ENCODE results near the gene IGF2BP1. TPM values are rescaled to one million over a fixed set of nuclear protein-coding genes. Genes with fewer than 3 reads are reported as not detected.
"Not testable (repeated sequence)": the region's sequence is repeated elsewhere in the genome, so short reads cannot be mapped to it uniquely, and the experiment has no call there.

Gene IGF2BP1
- total RNA-seq, 1 donor from 2014 or later = 6.7 TPM

GRCh38 chr17:49089094-49089493 lies 91.9 kb downstream of the IGF2BP1 start:
- no peak for DNase-seq (ENCODE audit: low read depth)

- no peak for DNase-seq (ENCODE audit: low read depth)
These were observed 93.9 kb downstream of the IGF2BP1 start for GRCh38 chr17:49090878-49091594.

GRCh38 chr17:49093131-49093530 lies 95.9 kb downstream of the IGF2BP1 start:
- DNase-seq (ENCODE audit: low read depth) = no peak

- no peak for DNase-seq (ENCODE audit: low read depth)
These were observed 103.4 kb downstream of the IGF2BP1 start for GRCh38 chr17:49100601-49101000.

GRCh38 chr17:49101054-49101534 lies 103.9 kb downstream of the IGF2BP1 start:
- no peak for DNase-seq (ENCODE audit: low read depth)

- not testable (repeated sequence) for DNase-seq (ENCODE audit: low read depth)
These were observed 106.2 kb downstream of the IGF2BP1 start for GRCh38 chr17:49103360-49103759.

- DNase-seq (ENCODE audit: low read depth) = peak; percentile 14
These were observed 107.4 kb downstream of the IGF2BP1 start for GRCh38 chr17:49104511-49105074.

Other genes with a start within 250 kb of the IGF2BP1 start
- not detected in 2 replicates for gene TTLL6, start 180.2 kb upstream of the IGF2BP1 start, total RNA-seq
- 36.8 and 43.0 TPM in 2 replicates for gene CALCOCO2, start 166.3 kb upstream of the IGF2BP1 start, total RNA-seq
- gene ATP5MC1, start 104.6 kb upstream of the IGF2BP1 start, total RNA-seq = 165 and 189 TPM in 2 replicates
- gene UBE2Z, start 89.0 kb upstream of the IGF2BP1 start, total RNA-seq = 69.2 and 71.4 TPM in 2 replicates
- gene SNF8, start 52.5 kb upstream of the IGF2BP1 start, total RNA-seq = 93.2 and 113 TPM in 2 replicates
- gene GIP, start 28.8 kb upstream of the IGF2BP1 start, total RNA-seq = not detected in 2 replicates
- gene B4GALNT2, start 135.4 kb downstream of the IGF2BP1 start, total RNA-seq = not detected in 2 replicates
- not detected in 2 replicates for gene GNGT2, start 213.2 kb downstream of the IGF2BP1 start, total RNA-seq
- gene ABI3, start 213.3 kb downstream of the IGF2BP1 start, total RNA-seq = not detected in 2 replicates
- gene PHOSPHO1, start 233.4 kb downstream of the IGF2BP1 start, total RNA-seq = 12.0 and 22.4 TPM in 2 replicates